Cardiac fibroblast (primary cell): ENCODE measurements around the gene DISP3.

Experiments used
- DNase-seq, 2 donors: peaks; one replicate each; pipeline versions ENCODE4 v3.0.0 to v3.0.0-alpha.2; 2010; ENCODE audit warnings: low read depth in 2 of 2
- H3K4me3 ChIP-seq, 2 donors: replicated peaks in 1 of 2; 1 replicate in 1 of 2; 2 replicates in 1 of 2; pipeline ENCODE4 v1.5.1; 2011; ENCODE audit warnings: low read depth in 2 of 2, low read length in 2 of 2, mild to moderate bottlenecking in 2 of 2, moderate library complexity in 1 of 2
- CTCF ChIP-seq: IDR thresholded peaks from one replicate; pipeline ENCODE4 v1.5.1; 2011; ENCODE audit warnings: low read depth, mild to moderate bottlenecking, low read length, inconsistent platforms

DISP3 gene

GRCh38 chr1:11492235-11492634 is 13.3 kb downstream of the DISP3 start:
- no peak overlapping the region for H3K4me3 ChIP-seq
- no peak for TF ChIP-seq CTCF
- DNase-seq: no peak

GRCh38 chr1:11493972-11494655 is 15.2 kb downstream of the DISP3 start:
- no peak for DNase-seq
- no peak overlapping the region for H3K4me3 ChIP-seq
- TF ChIP-seq CTCF: no peak

GRCh38 chr1:11494771-11495170 is 15.8 kb downstream of the DISP3 start:
- no peak overlapping the region for H3K4me3 ChIP-seq
- TF ChIP-seq CTCF: no peak
- DNase-seq: no peak

- DNase-seq: no peak
- TF ChIP-seq CTCF: no peak
Observed at GRCh38 chr1:11495579-11495978, 16.6 kb downstream of the DISP3 start.

GRCh38 chr1:11496551-11497080 is 17.7 kb downstream of the DISP3 start:
- no peak for DNase-seq
- TF ChIP-seq CTCF: no peak
- H3K4me3 ChIP-seq: no peak overlapping the region

More at GRCh38 chr1:11495579-11495978, 16.6 kb downstream of the DISP3 start:
- no peak overlapping the region for H3K4me3 ChIP-seq

GRCh38 chr1:11498956-11499594 is 20.1 kb downstream of the DISP3 start:
- TF ChIP-seq CTCF: no peak
- DNase-seq: no peak
- H3K4me3 ChIP-seq: no peak overlapping the region
